MM.1S (cell line): ENCODE data around the gene BCR.

ENCODE experiments used
- DNase-seq: peaks from one replicate; pipeline ENCODE4 v3.0.0-alpha.2; 2015
- H2AFZ ChIP-seq: fragments of 300-600 bp; sonication (generic); 2 replicates; pipeline ENCODE4 v1.6.0; 2016; ENCODE audit warnings: antibody characterized with exemption, low read length
- H3F3A ChIP-seq: fragments of 300-600 bp; sonication (generic); 2 replicates; pipeline ENCODE4 v1.6.1; 2016; ENCODE audit warnings: mild to moderate bottlenecking, antibody characterized with exemption, low read length, moderate library complexity, mixed read lengths; ENCODE audit not compliant: insufficient read depth
- H3K27ac ChIP-seq: fragments of 300-600 bp; sonication (generic); 2 replicates; pipeline ENCODE4 v1.5.1; 2016; ENCODE audit warnings: mild to moderate bottlenecking, low read length
- H3K27me3 ChIP-seq: fragments of 300-600 bp; sonication (generic); replicated peaks from 2 replicates; pipeline ENCODE4 v1.6.0; 2016; ENCODE audit warnings: low read length; ENCODE audit not compliant: insufficient read depth
- H3K36me3 ChIP-seq: fragments of 300-600 bp; sonication (generic); replicated peaks from 2 replicates; pipeline ENCODE4 v1.6.1; 2016; ENCODE audit warnings: mild to moderate bottlenecking, low read length, mixed read lengths; ENCODE audit not compliant: insufficient read depth
- H3K4me1 ChIP-seq: fragments of 300-600 bp; sonication (generic); 2 replicates; pipeline ENCODE4 v1.6.1; 2016; ENCODE audit warnings: low read length, mixed read lengths
- H3K4me2 ChIP-seq: fragments of 300-600 bp; sonication (generic); 2 replicates; pipeline ENCODE4 v1.6.0; 2016; ENCODE audit warnings: low read depth, low read length
- H3K4me3 ChIP-seq: fragments of 300-600 bp; sonication (generic); 2 replicates; pipeline ENCODE4 v1.5.1; 2016; ENCODE audit warnings: low read length, mixed read lengths
- H3K79me2 ChIP-seq: fragments of 300-600 bp; sonication (generic); 2 replicates; pipeline ENCODE4 v1.6.1; 2016; ENCODE audit warnings: mixed run types, low read length, mixed read lengths
- H3K9ac ChIP-seq: fragments of 300-600 bp; sonication (generic); 2 replicates; pipeline ENCODE4 v1.6.1; 2016; ENCODE audit warnings: low read length, mixed read lengths
- H3K9me2 ChIP-seq: fragments of 300-600 bp; sonication (generic); replicated peaks from 2 replicates; pipeline ENCODE4 v1.6.1; 2016; ENCODE audit warnings: mild to moderate bottlenecking, low read length, mixed read lengths; ENCODE audit not compliant: insufficient read depth
- H3K9me3 ChIP-seq: fragments of 300-600 bp; sonication (generic); replicated peaks from 2 replicates; pipeline ENCODE4 v1.6.1; 2016; ENCODE audit warnings: mild to moderate bottlenecking, low read length, mixed read lengths; ENCODE audit not compliant: insufficient read depth
- H4K20me1 ChIP-seq: fragments of 300-600 bp; sonication (generic); 2 replicates; pipeline ENCODE4 v1.6.1; 2016; ENCODE audit warnings: mild to moderate bottlenecking, low read length, moderate library complexity, mixed read lengths; ENCODE audit not compliant: insufficient read depth
- EZH2 ChIP-seq: fragments of 300-600 bp; sonication (generic); optimal IDR thresholded peaks from 2 replicates; pipeline ENCODE3; 2017; ENCODE audit warnings: low read depth, mild to moderate bottlenecking, antibody characterized with exemption, low read length, mixed read lengths
- EZH2phosphoT487 ChIP-seq: fragments of 300-600 bp; sonication (generic); IDR thresholded peaks from 2 replicates; pipeline ENCODE4 v1.6.1; 2018; ENCODE audit warnings: antibody characterized with exemption, low read length
- TF ChIP-seq, protein P1 (sequence below): fragments of 300-600 bp; sonication (generic); IDR thresholded peaks from 2 replicates; pipeline ENCODE4 v1.5.1; 2016; ENCODE audit warnings: antibody characterized with exemption, low read length, mixed read lengths

BCR gene

GRCh38 chr22:23232094-23232905, 52.0 kb downstream of the BCR start:
- no peak for DNase-seq
- no peak overlapping the region for H3K27ac ChIP-seq
- H4K20me1 ChIP-seq: peaks cover 91% of the 10 kb centered on the region
- H3F3A ChIP-seq: peaks cover 18% of the 10 kb centered on the region
- no peaks in the 10 kb centered on the region for H3K36me3 ChIP-seq
- H3K4me1 ChIP-seq: peaks cover 21% of the 10 kb centered on the region
- H3K4me2 ChIP-seq: no peak overlapping the region
- H3K79me2 ChIP-seq: peaks cover 100% of the 10 kb centered on the region
- H3K9me2 ChIP-seq: no peaks in the 10 kb centered on the region
- no peaks in the 10 kb centered on the region for H3K27me3 ChIP-seq
- H3K9me3 ChIP-seq: no peaks in the 10 kb centered on the region
- no peak overlapping the region for H2AFZ ChIP-seq
- no peak for TF ChIP-seq EZH2
- no peak overlapping the region for H3K9ac ChIP-seq
- H3K4me3 ChIP-seq: no peak overlapping the region

DNA sequence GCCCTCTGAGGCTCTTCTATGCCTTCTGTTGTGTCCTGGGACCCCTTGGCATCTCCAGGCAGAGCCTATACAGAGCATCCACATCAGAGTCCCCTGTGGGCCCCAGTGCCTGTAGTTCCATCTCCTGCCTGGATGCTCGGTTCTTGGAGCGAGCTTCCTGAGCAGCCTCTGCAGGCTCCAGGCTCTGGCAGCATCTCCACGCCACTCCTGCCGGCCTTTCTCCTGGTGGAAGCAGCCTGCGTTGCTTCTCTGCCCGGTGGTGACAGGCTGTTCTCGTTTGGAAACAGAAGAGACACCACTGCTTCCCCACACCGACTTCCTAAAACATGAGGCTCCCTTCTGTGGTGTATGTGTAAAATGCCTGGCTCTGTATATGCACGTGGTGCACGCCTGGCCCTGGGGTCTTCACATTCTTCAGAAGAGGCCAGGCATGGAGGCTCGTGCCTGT, 52.8 kb downstream of the BCR start:
- Histone ChIP-seq H3K27ac (no peak overlapping the region), H3F3A (peaks cover 23% of the 10 kb centered on the region), H3K9me2 (no peaks in the 10 kb centered on the region), H3K4me3 (no peak overlapping the region), H3K9ac (no peak overlapping the region), H3K4me1 (peaks cover 29% of the 10 kb centered on the region), H3K79me2 (peaks cover 100% of the 10 kb centered on the region), H2AFZ (no peak overlapping the region), H3K9me3 (no peaks in the 10 kb centered on the region), H3K27me3 (no peaks in the 10 kb centered on the region), H3K4me2 (no peak overlapping the region), H4K20me1 (peaks cover 91% of the 10 kb centered on the region), H3K36me3 (no peaks in the 10 kb centered on the region)
- DNase-seq: no peak
- TF ChIP-seq EZH2 (no peak), EZH2phosphoT487 (no peak)

DNA sequence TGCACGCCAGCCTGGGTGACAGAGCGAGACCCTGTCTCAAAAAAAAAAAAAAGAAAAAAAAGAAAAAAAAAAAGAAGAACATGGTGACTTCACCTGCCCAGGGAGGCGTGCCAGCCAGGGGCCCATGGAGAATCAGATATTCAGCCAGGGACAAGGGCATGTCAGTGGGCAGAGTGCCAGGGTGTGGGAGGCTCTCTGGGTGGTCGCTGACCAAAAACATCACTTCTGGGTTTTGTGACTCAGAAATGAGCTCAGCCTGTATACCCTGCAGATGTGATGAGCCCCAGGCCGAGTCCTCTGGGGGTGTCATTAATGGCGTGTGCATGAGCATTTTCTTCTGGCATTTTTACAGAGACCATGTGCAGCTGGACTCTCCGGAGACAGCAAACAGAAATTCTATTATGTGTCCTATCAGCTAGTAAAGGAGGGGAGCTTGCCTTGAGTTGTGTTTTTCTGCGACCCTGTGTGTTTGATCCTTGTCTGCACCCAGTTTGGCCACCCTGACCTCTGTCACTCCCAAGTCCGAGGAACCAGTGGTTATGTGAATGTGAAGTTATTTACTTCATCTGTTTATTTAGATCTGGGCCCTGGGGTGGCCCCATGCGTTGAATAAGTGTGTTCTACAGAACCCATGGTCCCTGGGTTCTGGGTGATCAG, 53.6 kb downstream of the BCR start:
- Histone ChIP-seq H3K9ac (no peak overlapping the region), H3K79me2 (peaks cover 100% of the 10 kb centered on the region), H3K36me3 (no peaks in the 10 kb centered on the region), H3K4me1 (peaks cover 30% of the 10 kb centered on the region), H3F3A (peaks cover 20% of the 10 kb centered on the region), H3K27ac (no peak overlapping the region), H4K20me1 (peaks cover 91% of the 10 kb centered on the region), H3K9me3 (no peaks in the 10 kb centered on the region), H3K9me2 (no peaks in the 10 kb centered on the region), H3K4me3 (no peak overlapping the region), H2AFZ (no peak overlapping the region), H3K27me3 (no peaks in the 10 kb centered on the region), H3K4me2 (no peak overlapping the region)
- DNase-seq: no peak
- TF ChIP-seq EZH2: no peak
- TF ChIP-seq, protein P1, sequence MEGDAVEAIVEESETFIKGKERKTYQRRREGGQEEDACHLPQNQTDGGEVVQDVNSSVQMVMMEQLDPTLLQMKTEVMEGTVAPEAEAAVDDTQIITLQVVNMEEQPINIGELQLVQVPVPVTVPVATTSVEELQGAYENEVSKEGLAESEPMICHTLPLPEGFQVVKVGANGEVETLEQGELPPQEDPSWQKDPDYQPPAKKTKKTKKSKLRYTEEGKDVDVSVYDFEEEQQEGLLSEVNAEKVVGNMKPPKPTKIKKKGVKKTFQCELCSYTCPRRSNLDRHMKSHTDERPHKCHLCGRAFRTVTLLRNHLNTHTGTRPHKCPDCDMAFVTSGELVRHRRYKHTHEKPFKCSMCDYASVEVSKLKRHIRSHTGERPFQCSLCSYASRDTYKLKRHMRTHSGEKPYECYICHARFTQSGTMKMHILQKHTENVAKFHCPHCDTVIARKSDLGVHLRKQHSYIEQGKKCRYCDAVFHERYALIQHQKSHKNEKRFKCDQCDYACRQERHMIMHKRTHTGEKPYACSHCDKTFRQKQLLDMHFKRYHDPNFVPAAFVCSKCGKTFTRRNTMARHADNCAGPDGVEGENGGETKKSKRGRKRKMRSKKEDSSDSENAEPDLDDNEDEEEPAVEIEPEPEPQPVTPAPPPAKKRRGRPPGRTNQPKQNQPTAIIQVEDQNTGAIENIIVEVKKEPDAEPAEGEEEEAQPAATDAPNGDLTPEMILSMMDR: no peak
- no peak for TF ChIP-seq EZH2phosphoT487

DNA sequence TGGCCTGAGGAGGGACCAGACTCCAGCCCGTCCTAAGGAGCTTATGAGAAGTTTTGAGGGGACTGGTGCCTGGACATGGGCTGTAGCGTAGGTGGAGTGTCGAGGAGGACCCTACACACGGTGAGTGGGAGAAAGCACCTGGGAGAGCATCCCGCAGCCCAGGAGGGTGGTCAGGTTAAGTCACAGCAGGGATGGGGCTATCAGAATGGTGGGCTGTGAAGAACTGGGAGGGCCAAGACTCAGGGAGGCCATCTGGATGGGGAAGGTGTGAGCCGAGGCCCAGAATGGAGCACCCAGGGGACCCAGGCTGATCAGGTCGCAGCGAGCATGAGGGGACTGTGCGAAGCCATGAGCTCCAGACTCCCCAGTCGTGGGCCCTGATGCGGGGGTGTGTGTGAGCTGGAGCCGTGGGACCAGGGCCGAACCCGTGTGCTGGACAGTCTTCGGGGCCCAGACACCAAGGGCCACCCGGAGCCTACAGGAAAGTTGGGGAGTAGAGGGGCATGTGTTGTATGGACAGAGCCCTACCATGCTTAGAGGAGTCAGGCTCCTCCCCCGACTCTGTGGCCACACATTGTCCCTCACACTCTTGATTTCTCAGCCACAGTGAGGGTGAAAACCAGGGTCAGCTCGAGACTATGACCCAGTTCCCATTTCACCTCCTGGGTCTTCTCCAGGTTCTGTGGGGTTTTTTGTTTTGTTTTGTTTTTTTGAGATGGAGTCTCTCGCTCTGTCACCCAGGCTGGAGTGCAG, 54.3 kb downstream of the BCR start:
- no peak overlapping the region for H3K4me2 ChIP-seq
- H2AFZ ChIP-seq: no peak overlapping the region
- H3K4me3 ChIP-seq: no peak overlapping the region
- H3K9me3 ChIP-seq: no peaks in the 10 kb centered on the region
- peaks cover 20% of the 10 kb centered on the region for H3F3A ChIP-seq
- peaks cover 95% of the 10 kb centered on the region for H4K20me1 ChIP-seq
- no peaks in the 10 kb centered on the region for H3K9me2 ChIP-seq
- H3K27ac ChIP-seq: no peak overlapping the region
- TF ChIP-seq EZH2phosphoT487 (no peak), EZH2 (no peak)
- TF ChIP-seq, protein P1: no peak
- H3K36me3 ChIP-seq: no peaks in the 10 kb centered on the region
- no peaks in the 10 kb centered on the region for H3K27me3 ChIP-seq
- DNase-seq: no peak
- H3K4me1 ChIP-seq: peaks cover 30% of the 10 kb centered on the region
- no peak overlapping the region for H3K9ac ChIP-seq
- peaks cover 100% of the 10 kb centered on the region for H3K79me2 ChIP-seq
